IPS-NIHi7 (cell line): ENCODE measurements around the gene TP53TG3E.
"Not testable (repeated sequence)": the region's sequence is repeated elsewhere in the genome, so short reads cannot be mapped to it uniquely, and the experiment has no call there.

Experiments used
- DNase-seq: peaks from one replicate; pipeline ENCODE4 v3.0.0; 2012; ENCODE audit warnings: mixed read lengths; ENCODE audit errors: extremely low spot score

The TP53TG3E gene

GRCh38 chr16:33304006-33304405, at the start of gene TP53TG3E:
TSS of gene TP53TG3E (plus strand) at chr16:33304306. CDS start at chr16:33304374, 68 bp downstream.
- DNase-seq = not testable (repeated sequence)

GRCh38 chr16:33336226-33337012, 32.3 kb downstream of the TP53TG3E start:
- DNase-seq = not testable (repeated sequence)

GRCh38 chr16:33337627-33338542, 33.8 kb downstream of the TP53TG3E start:
- not testable (repeated sequence) for DNase-seq

- not testable (repeated sequence) for DNase-seq
Measured at GRCh38 chr16:33338543-33338951, 34.4 kb downstream of the TP53TG3E start.

- not testable (repeated sequence) for DNase-seq
Measured at GRCh38 chr16:33339093-33340061, 35.3 kb downstream of the TP53TG3E start.
